ENCODE results near the gene PKP4. TPM values are rescaled to one million over a fixed set of nuclear protein-coding genes. Genes with fewer than 3 reads are reported as not detected.
"Not testable (repeated sequence)": the region's sequence is repeated elsewhere in the genome, so short reads cannot be mapped to it uniquely, and the experiment has no call there.

PKP4 gene
- total RNA-seq, 1 donor = 33.3 TPM

DNA sequence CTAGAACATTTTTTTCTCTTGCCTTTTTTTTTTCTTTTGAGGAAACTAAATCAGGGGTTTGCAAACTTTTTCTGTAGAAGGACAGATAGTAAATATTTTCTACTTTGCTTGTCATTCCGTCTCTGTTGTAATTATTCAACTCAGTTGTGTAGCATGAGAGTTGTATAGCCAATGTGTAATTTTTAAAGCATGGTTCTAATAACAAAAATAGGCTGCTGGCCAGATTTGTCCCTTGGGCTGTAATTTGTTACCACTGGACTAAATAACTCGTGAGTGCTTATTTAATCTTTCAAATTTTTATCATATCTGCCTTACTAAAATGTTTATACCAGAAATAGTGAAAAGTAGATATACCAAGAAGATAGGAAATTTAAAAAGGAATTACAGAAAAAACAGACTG is 43.2 kb upstream of the PKP4 start:
- DNase-seq (ENCODE audit: low read depth) = peak; percentile 52
- no peak overlapping the region for H3K4me3 ChIP-seq (ENCODE audit: low read depth, low read length)
- TF ChIP-seq, protein P1, sequence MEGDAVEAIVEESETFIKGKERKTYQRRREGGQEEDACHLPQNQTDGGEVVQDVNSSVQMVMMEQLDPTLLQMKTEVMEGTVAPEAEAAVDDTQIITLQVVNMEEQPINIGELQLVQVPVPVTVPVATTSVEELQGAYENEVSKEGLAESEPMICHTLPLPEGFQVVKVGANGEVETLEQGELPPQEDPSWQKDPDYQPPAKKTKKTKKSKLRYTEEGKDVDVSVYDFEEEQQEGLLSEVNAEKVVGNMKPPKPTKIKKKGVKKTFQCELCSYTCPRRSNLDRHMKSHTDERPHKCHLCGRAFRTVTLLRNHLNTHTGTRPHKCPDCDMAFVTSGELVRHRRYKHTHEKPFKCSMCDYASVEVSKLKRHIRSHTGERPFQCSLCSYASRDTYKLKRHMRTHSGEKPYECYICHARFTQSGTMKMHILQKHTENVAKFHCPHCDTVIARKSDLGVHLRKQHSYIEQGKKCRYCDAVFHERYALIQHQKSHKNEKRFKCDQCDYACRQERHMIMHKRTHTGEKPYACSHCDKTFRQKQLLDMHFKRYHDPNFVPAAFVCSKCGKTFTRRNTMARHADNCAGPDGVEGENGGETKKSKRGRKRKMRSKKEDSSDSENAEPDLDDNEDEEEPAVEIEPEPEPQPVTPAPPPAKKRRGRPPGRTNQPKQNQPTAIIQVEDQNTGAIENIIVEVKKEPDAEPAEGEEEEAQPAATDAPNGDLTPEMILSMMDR (IDR thresholded peaks at IDR 0.05; ENCODE audit: insufficient read depth, low read length) = no peak

DNA sequence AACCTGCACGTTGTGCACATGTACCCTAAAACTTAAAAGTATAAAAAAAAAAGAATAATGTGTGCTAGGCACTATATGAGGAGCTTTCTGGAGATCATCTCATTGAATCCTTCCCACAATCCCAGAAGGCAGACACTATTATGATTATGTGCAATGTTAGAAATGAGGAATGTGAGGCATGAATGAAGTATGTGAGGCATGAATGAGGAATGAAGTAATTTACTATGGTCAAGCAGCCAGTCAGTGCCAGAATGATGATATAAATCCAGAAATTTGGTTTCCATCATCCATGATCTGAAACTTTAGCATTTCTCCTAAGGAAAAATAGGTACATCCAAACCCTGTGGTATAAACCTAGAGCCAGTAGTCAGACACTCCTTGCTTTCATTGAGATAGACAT is 42.2 kb upstream of the PKP4 start:
- peak; percentile 65 for DNase-seq (ENCODE audit: low read depth)
- TF ChIP-seq, protein P1 (IDR thresholded peaks at IDR 0.05; ENCODE audit: insufficient read depth, low read length) = no peak
- no peak overlapping the region for H3K4me3 ChIP-seq (ENCODE audit: low read depth, low read length)

DNA sequence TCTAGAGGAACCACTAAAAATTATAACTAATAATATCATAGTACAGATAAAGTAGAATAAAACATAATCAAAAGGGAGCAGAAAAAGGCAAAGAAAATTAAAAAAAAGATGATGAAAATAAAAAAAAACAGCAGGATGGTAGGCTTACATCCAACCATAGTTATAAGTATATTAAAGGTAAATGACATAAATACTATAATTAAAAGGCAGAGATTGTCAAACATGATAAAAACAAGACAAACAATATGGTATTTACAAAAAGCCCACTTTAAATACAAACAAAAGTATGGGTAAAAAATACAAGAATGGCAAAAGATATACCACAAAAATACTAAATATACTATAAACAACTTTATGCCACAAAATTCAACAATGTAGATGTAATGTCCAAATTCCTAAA is 24.6 kb upstream of the PKP4 start:
- no peak overlapping the region for H3K4me3 ChIP-seq (ENCODE audit: low read depth, low read length)
- TF ChIP-seq, protein P1 (IDR thresholded peaks at IDR 0.05; ENCODE audit: insufficient read depth, low read length) = no peak

DNA sequence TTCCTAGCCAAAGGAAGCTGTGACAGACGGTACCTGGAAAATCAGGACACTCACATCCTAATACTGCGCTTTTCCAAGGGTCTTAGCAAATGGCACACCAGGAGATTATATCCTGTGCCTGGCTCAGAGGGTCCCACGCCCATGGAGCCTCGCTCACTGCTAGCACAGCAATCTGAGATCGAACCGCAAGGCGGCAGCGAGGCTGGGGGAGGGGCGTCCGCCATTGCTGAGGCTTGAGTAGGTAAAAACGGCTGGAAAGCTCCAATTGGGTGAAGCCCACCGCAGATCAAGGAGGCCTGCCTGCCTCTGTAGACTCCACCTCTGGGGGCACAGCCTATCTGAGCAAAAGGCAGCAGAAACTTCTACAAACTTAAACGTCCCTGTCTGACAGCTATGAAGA is 23.0 kb upstream of the PKP4 start:
- not testable (repeated sequence) for H3K4me3 ChIP-seq (ENCODE audit: low read depth, low read length); DNase-seq (ENCODE audit: low read depth)

More for the DNA sequence above, 24.6 kb upstream of the PKP4 start:
- DNase-seq (ENCODE audit: low read depth) = no peak

DNA sequence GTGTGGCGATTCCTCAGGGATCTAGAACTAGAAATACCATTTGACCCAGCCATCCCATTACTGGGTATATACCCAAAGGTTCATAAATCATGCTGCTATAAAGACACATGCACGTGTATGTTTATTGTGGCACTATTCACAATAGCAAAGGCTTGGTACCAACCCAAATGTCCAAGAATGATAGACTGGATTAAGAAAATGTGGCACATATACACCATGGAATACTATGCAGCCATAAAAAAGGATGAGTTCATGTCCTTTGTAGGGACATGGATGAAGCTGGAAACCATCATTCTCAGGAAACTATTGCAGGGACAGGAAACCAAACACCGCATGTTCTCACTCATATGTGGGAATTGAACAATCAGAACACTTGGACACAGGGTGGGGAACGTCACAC is 17.7 kb upstream of the PKP4 start:
- H3K4me3 ChIP-seq (ENCODE audit: low read depth, low read length); DNase-seq (ENCODE audit: low read depth): not testable (repeated sequence)

DNA sequence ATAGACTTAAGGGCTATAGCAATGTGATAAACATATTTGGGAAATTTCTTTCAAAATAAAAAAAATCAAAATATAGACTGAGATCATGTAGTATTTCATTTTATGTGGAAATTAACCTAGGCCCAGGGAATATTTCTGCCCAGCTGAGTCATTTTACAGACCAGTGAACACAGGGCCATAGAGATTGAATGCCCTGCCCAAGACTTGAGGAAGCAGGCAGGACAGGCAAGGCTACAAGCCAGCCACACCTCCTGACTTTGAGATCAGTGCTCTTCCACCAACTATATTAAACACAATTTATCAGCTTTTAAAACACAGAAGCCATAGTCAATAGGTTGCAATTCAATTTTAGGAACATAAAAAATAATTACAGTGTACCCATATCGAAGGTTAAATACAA is 13.1 kb upstream of the PKP4 start:
- H3K4me3 ChIP-seq (ENCODE audit: low read depth, low read length) = no peak overlapping the region
- DNase-seq (ENCODE audit: low read depth) = no peak
- TF ChIP-seq, protein P1 (IDR thresholded peaks at IDR 0.05; ENCODE audit: insufficient read depth, low read length) = no peak

DNA sequence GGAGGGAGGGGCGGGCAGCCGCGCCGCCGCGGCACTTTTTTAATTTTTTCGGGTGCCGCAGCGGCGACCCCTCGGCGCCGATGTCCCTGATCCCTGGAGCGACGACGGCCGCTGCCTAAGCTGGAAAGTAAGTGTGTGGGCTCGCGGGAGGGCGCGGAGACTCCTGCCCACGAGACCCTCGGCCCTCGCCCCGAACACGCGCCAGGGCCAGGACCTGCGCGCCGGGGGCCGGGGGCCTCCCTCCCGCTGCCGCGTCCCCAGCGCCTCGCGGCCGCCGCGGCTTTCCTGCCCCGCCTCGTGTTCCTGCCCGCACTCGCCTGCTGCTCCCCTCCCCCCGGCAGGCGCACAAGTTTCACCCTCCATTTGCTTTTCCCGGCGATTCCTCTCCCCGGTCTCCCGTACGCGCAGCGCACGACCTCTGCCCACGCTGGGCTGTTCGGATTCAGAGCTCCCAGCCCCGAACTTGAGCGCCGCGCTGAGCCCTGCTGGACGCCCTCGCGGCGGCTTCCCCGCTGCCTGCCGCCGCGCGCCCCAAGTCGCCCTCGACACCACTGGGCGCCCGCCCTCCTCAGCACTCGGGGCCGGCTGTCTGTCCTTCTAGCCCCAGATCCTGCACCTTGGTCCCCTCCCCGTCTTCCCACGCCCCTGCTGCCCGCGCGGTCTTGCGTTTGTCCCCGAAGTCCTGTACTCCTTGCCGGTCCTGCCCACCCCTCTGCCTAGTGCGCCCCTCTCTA is 507 bp downstream of the PKP4 start:
- peak; percentile 56 for DNase-seq (ENCODE audit: low read depth)
- H3K4me3 ChIP-seq (ENCODE audit: low read depth, low read length) = peak overlapping the region; percentile 86
- TF ChIP-seq, protein P1 (IDR thresholded peaks at IDR 0.05; ENCODE audit: insufficient read depth, low read length) = peak; percentile 22

Data from fibroblast of the aortic adventitia (primary cell).